ENCODE data around the gene ZNF789. TPM values are rescaled to one million over a fixed set of nuclear protein-coding genes. Genes with fewer than 3 reads are reported as not detected.

ZNF789 gene
- total RNA-seq, 2 experiments from 2014 or later: 21.5 to 24.2 TPM

DNA sequence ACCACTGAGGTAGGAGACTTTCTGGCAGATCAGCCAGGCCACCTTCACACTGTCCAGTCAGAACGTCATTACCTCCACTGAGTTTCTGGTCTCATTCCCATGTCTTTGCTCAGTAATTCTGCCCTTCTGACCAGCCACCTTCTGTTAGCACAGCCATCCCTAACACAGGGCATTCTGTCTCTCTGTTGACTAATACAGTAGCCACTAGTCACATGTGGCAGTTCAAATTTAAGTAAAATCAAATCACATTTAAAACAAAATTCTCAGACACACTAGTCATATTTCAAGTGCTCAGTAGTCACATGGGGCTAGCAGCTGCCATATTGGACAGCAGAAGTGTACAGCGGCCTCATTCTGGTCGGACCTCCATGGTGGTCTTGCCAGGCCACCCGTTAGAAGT, 26.6 kb upstream of the ZNF789 start:
- peaks cover 58% of the 10 kb centered on the region for H3K36me3 Mint-ChIP-seq (ENCODE audit: low read depth)
- no peaks in the 10 kb centered on the region for H3K9me3 Mint-ChIP-seq (ENCODE audit: insufficient read depth)
- DNase-seq (no peak), ATAC-seq (no peak)
- H3K27me3 Mint-ChIP-seq (ENCODE audit: low read depth): no peaks in the 10 kb centered on the region
- ChIA-PET POLR2A (interaction anchor here (0.6 to 0.7 kb wide), 2 partner anchors 23 to 496 kb away, joined by 3 read pairs; no protein-coding TSS in a partner anchor), CTCF (no interaction called here)
- H3K27ac Mint-ChIP-seq: no peak overlapping the region
- H3K4me3 Mint-ChIP-seq: no peak overlapping the region
- peaks cover 3% of the 10 kb centered on the region for H3K4me1 Mint-ChIP-seq (ENCODE audit: low read depth)

DNA sequence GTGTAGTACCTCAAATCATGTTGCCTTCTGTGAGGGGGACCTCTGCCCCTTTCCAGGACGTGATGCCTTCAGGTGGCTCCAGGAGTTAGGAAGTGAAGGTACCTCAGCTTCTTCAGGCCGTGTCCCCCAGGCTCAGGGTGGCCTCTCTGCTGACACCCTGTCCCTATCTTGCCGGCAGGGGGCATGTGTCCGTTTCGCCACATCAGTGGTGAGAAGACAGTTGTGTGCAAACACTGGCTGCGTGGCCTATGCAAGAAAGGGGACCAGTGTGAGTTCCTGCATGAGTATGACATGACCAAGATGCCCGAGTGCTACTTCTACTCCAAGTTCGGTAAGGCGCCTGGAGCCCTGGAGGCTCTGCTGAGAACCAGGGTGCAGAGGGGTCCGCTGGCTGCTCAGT, 24.7 kb upstream of the ZNF789 start:
- no peak for ATAC-seq
- no peak for DNase-seq
- H3K4me1 Mint-ChIP-seq (ENCODE audit: low read depth): no peaks in the 10 kb centered on the region
- no peaks in the 10 kb centered on the region for H3K27me3 Mint-ChIP-seq (ENCODE audit: low read depth)
- POLR2A ChIA-PET: no interaction called here
- no peak overlapping the region for H3K4me3 Mint-ChIP-seq
- H3K27ac Mint-ChIP-seq: no peak overlapping the region
- CTCF ChIA-PET: interaction anchor here (1.3 kb wide), 1 partner anchor 8 kb away, joined by 4 read pairs; no protein-coding TSS in a partner anchor
- peaks cover 60% of the 10 kb centered on the region for H3K36me3 Mint-ChIP-seq (ENCODE audit: low read depth)
- no peaks in the 10 kb centered on the region for H3K9me3 Mint-ChIP-seq (ENCODE audit: insufficient read depth)

DNA sequence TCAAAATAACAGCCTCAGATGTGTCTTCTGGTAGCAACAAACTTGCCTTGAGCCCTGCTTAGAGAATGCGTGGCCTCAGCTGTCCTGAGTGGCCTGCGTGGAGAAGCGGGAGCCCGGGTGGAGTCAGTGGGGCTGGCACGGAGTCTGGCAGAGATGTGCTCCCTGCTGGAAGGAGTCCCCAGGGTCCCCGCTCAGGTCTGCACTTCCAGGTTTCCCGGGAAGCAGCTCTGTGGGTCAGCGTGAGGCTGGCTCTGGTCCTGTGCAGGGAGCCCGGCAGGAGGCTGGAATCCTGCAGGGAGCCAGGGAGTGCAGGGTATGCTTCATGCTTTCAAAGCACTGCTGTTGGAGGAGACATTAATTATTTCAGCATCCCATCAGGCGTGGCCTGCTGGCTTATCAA, 23.8 kb upstream of the ZNF789 start:
- no peak overlapping the region for H3K4me3 Mint-ChIP-seq
- H3K36me3 Mint-ChIP-seq (ENCODE audit: low read depth): peaks cover 61% of the 10 kb centered on the region
- H3K27ac Mint-ChIP-seq: no peak overlapping the region
- POLR2A ChIA-PET: no interaction called here
- no peaks in the 10 kb centered on the region for H3K27me3 Mint-ChIP-seq (ENCODE audit: low read depth)
- CTCF ChIA-PET: interaction anchor here (1.3 to 1.4 kb wide), 2 partner anchors 9 to 10 kb away, joined by 3 to 4 read pairs; partner anchors contain the start of genes CPSF4 and PTCD1
- no peaks in the 10 kb centered on the region for H3K9me3 Mint-ChIP-seq (ENCODE audit: insufficient read depth)
- no peak for DNase-seq
- H3K4me1 Mint-ChIP-seq (ENCODE audit: low read depth): no peaks in the 10 kb centered on the region
- no peak for ATAC-seq

DNA sequence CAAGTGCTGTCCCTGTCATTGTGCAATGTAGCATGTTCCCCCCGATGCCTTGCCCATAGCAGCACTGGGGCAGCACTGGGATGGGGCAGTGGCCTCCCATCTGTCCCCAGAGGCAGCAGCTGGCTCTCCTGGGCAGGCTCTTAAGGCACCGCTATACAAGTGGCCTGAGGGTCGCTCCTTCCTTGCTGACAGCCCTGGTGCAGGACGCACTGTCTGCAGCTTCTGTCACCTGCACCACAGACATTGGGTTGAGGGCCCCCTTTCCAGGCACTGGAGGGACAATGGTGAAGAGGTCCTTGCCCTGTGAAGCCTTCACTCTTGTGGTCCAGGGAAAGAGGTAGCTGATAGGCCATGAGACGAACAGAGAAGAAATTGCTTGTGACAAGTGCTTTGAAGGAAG, 23.4 kb upstream of the ZNF789 start:
- Mint-ChIP-seq H3K4me3 (no peak overlapping the region), H3K27ac (peak overlapping the region; percentile 39), H3K27me3 (ENCODE audit: low read depth) (no peaks in the 10 kb centered on the region), H3K4me1 (ENCODE audit: low read depth) (no peaks in the 10 kb centered on the region), H3K9me3 (ENCODE audit: insufficient read depth) (no peaks in the 10 kb centered on the region), H3K36me3 (ENCODE audit: low read depth) (peaks cover 62% of the 10 kb centered on the region)
- DNase-seq (no peak), ATAC-seq (no peak)
- CTCF ChIA-PET: interaction anchor here (1.4 kb wide), 1 partner anchor 11 kb away, joined by 3 read pairs; the partner anchor contains the start of genes CPSF4 and PTCD1
- POLR2A ChIA-PET: no interaction called here

DNA sequence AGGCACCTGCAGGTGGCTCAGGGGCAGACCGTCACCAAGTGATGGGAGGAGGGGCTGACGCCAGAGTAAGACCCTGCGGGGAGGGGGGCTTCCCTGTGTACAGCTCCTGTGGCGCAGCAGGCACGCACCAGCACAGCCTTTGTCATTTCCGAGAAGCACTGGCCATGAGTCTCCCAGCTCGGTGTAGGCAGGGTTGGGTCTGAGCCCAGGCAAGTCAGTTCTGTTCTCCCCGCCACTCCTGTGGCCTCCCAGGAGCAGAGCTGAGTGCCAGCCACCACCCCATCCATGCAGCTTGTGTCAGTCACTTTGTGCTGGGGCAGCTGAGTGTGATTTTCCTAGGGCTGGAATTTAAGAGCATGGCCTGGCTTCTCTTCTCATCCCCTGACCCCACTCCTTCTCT, 20.8 kb upstream of the ZNF789 start:
- ATAC-seq: no peak
- no peak overlapping the region for H3K27ac Mint-ChIP-seq

DNA sequence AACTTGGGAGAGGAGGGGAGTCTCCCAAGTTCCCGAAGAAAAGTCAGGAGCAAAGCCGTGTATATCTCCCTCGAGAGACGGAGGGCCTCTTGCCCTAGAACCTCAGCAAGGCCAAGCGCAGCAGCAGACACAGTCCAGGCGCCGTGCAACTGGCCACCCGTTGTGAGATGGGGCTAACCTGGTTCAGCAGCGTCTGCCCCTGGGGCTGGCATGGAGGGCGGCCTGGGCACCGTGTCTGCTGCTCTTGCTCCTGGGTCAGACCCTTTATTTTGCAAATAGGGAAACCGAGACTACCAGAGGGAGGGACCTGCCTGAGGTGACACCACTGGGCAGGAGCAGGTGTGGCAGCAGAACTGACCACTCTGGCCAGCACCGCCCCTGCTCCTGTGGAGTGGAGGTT, 20.1 kb upstream of the ZNF789 start:
- peaks cover 66% of the 10 kb centered on the region for H3K36me3 Mint-ChIP-seq (ENCODE audit: low read depth)
- no peak overlapping the region for H3K27ac Mint-ChIP-seq
- no peaks in the 10 kb centered on the region for H3K9me3 Mint-ChIP-seq (ENCODE audit: insufficient read depth)
- DNase-seq (no peak), ATAC-seq (no peak)
- H3K4me3 Mint-ChIP-seq: no peak overlapping the region
- H3K4me1 Mint-ChIP-seq (ENCODE audit: low read depth): no peaks in the 10 kb centered on the region
- H3K27me3 Mint-ChIP-seq (ENCODE audit: low read depth): no peaks in the 10 kb centered on the region
- ChIA-PET CTCF (no interaction called here), POLR2A (no interaction called here)

More for the DNA sequence above, 20.8 kb upstream of the ZNF789 start:
- Mint-ChIP-seq H3K4me1 (ENCODE audit: low read depth) (no peaks in the 10 kb centered on the region), H3K27me3 (ENCODE audit: low read depth) (no peaks in the 10 kb centered on the region), H3K9me3 (ENCODE audit: insufficient read depth) (no peaks in the 10 kb centered on the region), H3K4me3 (no peak overlapping the region), H3K36me3 (ENCODE audit: low read depth) (peaks cover 62% of the 10 kb centered on the region)
- ChIA-PET CTCF (no interaction called here), POLR2A (no interaction called here)
- no peak for DNase-seq

DNA sequence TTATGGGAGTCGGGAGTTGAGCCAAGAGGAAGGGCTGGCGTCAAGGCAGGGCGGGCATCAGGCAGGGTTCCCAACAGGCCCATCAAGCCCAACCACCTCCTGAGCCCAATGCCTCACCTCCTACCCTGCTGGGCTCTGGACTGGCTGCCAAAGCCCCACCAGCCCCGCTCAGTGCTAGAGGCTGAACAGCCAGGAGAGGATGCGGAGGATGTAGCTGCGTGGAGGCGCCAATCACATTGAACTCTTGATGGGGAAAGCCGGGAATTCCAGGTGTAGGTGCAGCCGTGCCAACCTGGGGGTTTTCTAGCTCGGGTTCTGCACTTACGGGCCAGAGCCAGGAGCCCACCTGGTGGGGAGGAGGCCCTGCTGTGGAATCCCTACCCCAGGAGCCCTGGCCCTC, 19.6 kb upstream of the ZNF789 start:
- DNase-seq: no peak
- H3K27me3 Mint-ChIP-seq (ENCODE audit: low read depth): no peaks in the 10 kb centered on the region
- H3K27ac Mint-ChIP-seq: no peak overlapping the region
- ATAC-seq: no peak
- no peaks in the 10 kb centered on the region for H3K4me1 Mint-ChIP-seq (ENCODE audit: low read depth)
- H3K9me3 Mint-ChIP-seq (ENCODE audit: insufficient read depth): no peaks in the 10 kb centered on the region
- H3K36me3 Mint-ChIP-seq (ENCODE audit: low read depth): peaks cover 65% of the 10 kb centered on the region
- CTCF ChIA-PET: no interaction called here
- POLR2A ChIA-PET: no interaction called here
- no peak overlapping the region for H3K4me3 Mint-ChIP-seq

DNA sequence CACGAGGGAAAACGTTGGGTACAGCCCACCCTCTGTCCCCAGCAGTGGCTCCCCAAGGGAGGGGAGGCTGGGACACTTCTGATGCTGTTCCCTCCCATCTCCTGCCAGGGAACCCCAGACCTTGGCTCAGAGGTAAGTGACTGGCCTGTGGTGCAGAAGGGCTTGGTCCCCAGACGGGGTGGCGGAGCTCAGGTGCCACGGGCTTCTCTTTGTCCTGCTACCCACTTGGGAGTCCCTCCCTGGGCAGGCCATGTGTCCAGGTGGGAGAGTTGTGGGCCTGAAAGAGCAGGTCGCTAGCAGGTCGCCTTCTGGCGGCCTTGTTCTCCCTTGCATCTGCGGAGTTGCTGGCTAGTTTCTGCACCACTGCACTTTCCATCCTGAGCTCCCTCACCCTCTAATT, 16.8 kb upstream of the ZNF789 start:
- H3K4me3 Mint-ChIP-seq: no peak overlapping the region

DNA sequence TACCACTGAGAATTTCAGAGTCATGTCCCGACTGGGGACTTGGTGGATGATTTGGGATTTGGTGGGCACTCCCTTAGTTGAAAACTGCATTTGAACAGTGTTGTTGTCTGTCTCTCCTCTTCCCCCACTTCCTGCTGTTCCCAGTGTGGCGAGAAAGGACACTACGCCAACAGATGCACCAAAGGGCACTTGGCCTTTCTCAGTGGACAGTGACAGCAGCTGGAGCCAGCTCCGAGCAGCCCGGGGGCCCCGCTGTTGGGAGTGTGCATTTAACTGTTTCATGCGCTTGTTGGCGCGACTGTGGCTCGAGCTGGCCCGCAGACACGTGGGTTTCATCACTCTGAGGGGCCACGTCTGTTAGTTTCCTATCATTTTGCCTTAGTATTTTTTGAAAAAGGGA, 16.4 kb upstream of the ZNF789 start:
- CTCF ChIA-PET: no interaction called here

More for the DNA sequence above, 16.8 kb upstream of the ZNF789 start:
- Mint-ChIP-seq H3K27me3 (ENCODE audit: low read depth) (no peaks in the 10 kb centered on the region), H3K27ac (no peak overlapping the region), H3K9me3 (ENCODE audit: insufficient read depth) (no peaks in the 10 kb centered on the region), H3K36me3 (ENCODE audit: low read depth) (peaks cover 68% of the 10 kb centered on the region), H3K4me1 (ENCODE audit: low read depth) (peaks cover 12% of the 10 kb centered on the region)
- ChIA-PET POLR2A (no interaction called here), CTCF (no interaction called here)
- no peak for ATAC-seq
- DNase-seq: no peak

DNA sequence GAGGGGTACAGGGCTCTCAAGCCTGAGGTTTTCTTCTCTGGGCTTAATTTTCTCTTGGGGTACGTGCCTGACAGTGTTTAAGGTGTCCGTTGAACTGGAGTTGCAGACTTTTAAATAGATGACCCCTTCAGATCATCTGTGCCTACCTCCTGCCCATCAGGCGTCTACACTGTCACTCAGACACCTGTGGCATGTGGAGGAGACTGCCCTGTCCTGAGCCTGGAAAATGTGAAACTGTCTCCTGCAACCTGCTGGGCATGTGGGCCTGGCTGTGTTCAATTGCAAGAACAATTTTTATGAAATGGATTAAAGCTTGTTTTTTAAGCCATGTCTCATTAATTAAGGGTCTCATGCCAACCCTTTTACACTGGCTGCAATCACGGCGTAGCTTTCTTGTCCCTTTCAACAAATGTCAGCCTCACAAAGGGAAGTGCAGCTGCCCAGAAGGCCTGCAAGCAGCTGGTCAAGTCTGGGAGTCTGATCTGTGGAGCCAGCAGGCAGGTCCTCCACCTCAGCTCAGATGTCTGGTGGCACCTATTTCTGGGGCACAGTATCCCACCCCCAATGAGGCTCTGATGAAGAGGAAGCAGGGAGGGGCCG, 15.5 kb upstream of the ZNF789 start:
- Mint-ChIP-seq H3K27me3 (ENCODE audit: low read depth) (no peaks in the 10 kb centered on the region), H3K9me3 (ENCODE audit: insufficient read depth) (no peaks in the 10 kb centered on the region), H3K27ac (peak overlapping the region; percentile 42), H3K4me3 (no peak overlapping the region), H3K4me1 (ENCODE audit: low read depth) (peaks cover 12% of the 10 kb centered on the region), H3K36me3 (ENCODE audit: low read depth) (peaks cover 68% of the 10 kb centered on the region)
- ATAC-seq (no peak), DNase-seq (no peak)
- ChIA-PET POLR2A (no interaction called here), CTCF (no interaction called here)

More for the DNA sequence above, 16.4 kb upstream of the ZNF789 start:
- H3K9me3 Mint-ChIP-seq (ENCODE audit: insufficient read depth): no peaks in the 10 kb centered on the region
- H3K27ac Mint-ChIP-seq: no peak overlapping the region
- no peaks in the 10 kb centered on the region for H3K27me3 Mint-ChIP-seq (ENCODE audit: low read depth)
- H3K36me3 Mint-ChIP-seq (ENCODE audit: low read depth): peaks cover 66% of the 10 kb centered on the region
- no peak for DNase-seq
- POLR2A ChIA-PET: no interaction called here
- peaks cover 12% of the 10 kb centered on the region for H3K4me1 Mint-ChIP-seq (ENCODE audit: low read depth)
- no peak overlapping the region for H3K4me3 Mint-ChIP-seq
- no peak for ATAC-seq

DNA sequence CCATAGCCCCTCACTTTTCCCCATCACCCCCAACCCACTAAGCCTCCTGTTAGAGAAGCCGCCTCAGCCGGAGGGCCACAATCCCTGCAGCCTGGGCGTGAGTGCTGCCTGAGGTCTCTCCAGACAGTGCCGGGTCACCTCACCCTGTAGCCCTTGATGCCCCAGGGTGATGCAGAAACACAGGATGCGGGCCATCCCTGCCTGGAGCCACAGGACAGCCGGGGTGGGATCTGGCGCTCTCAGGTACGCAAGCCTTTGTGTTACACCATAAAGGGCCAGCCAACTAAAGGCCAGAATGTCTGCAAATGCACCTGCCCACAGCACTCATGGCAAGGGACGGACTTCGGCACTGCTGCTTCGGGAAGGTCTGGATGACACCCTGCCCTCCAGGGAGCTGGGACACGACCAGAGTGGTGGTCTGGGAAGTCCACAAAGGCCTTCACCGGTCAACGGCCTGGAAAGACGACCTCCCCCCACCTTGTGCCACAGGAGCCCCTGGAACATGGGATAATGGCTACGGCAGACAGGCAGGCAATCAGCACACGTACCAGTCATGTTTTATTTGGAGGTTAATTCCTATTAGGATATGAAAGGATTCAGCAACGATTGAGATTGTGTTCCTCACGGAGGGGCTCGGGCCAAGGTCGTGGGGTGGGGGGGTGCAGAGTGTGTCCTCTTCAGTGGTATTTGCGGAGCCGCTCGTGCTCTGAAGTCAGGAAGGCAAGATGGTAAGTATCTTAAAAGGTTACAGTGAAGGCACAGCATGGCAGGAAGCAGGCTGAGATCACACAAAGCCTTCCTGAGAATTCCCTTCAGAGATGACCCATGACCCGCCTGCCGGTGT, 14.8 kb upstream of the ZNF789 start:
- Mint-ChIP-seq H3K27ac (no peak overlapping the region), H3K4me1 (ENCODE audit: low read depth) (peaks cover 15% of the 10 kb centered on the region), H3K27me3 (ENCODE audit: low read depth) (no peaks in the 10 kb centered on the region), H3K9me3 (ENCODE audit: insufficient read depth) (no peaks in the 10 kb centered on the region), H3K4me3 (no peak overlapping the region), H3K36me3 (ENCODE audit: low read depth) (peaks cover 67% of the 10 kb centered on the region)
- ATAC-seq (no peak), DNase-seq (no peak)
- POLR2A ChIA-PET: no interaction called here
- CTCF ChIA-PET: no interaction called here

DNA sequence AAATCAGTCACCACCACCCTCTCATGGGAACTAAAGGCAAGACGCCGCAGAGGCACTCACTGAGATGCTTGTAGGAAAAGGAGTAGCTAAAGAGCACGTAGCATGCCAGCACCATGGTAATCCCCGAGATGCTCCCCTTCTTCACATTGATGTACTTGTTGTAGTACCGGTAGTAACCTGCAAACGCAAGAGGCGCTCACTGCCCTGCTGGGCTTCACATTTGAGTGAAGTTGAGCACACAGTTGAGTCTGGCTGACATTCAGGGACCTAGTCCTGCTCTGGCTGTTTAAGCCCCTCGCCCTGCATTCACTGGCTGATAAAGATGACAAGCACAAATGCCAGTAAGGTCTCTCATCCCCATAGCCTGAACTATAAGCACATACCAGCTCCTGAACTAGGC, 13.6 kb upstream of the ZNF789 start:
- ATAC-seq: peak; percentile 65
- H3K27me3 Mint-ChIP-seq (ENCODE audit: low read depth): no peaks in the 10 kb centered on the region
- POLR2A ChIA-PET: interaction anchor here (0.6 kb wide), 1 partner anchor 616 kb away, joined by 3 read pairs; no protein-coding TSS in a partner anchor
- no peak overlapping the region for H3K4me3 Mint-ChIP-seq
- peaks cover 23% of the 10 kb centered on the region for H3K4me1 Mint-ChIP-seq (ENCODE audit: low read depth)
- H3K36me3 Mint-ChIP-seq (ENCODE audit: low read depth): peaks cover 65% of the 10 kb centered on the region
- peak overlapping the region; percentile 15 for H3K27ac Mint-ChIP-seq
- H3K9me3 Mint-ChIP-seq (ENCODE audit: insufficient read depth): no peaks in the 10 kb centered on the region
- DNase-seq: peak; percentile 58
- CTCF ChIA-PET: interaction anchor here (1.2 to 1.3 kb wide), 2 partner anchors 66 to 99 kb away, joined by 3 to 5 read pairs; partner anchors contain the start of gene ZNF655

Measured in activated CD8-positive, alpha-beta T cell treated with anti-CD3 and anti-CD28 coated beads, Interleukin-2, amount 10 ng/mL, durations not matched to agents 7 days and 5 days (primary cell).